MM.1S (cell line): ENCODE measurements around the gene RSPH1.

ENCODE experiments used
- DNase-seq: peaks from one replicate; pipeline ENCODE4 v3.0.0-alpha.2; 2015
- H2AFZ ChIP-seq: fragments of 300-600 bp; sonication (generic); 2 replicates; pipeline ENCODE4 v1.6.0; 2016; ENCODE audit warnings: antibody characterized with exemption, low read length
- H3F3A ChIP-seq: fragments of 300-600 bp; sonication (generic); 2 replicates; pipeline ENCODE4 v1.6.1; 2016; ENCODE audit warnings: mild to moderate bottlenecking, antibody characterized with exemption, low read length, moderate library complexity, mixed read lengths; ENCODE audit not compliant: insufficient read depth
- H3K27ac ChIP-seq: fragments of 300-600 bp; sonication (generic); 2 replicates; pipeline ENCODE4 v1.5.1; 2016; ENCODE audit warnings: mild to moderate bottlenecking, low read length
- H3K27me3 ChIP-seq: fragments of 300-600 bp; sonication (generic); replicated peaks from 2 replicates; pipeline ENCODE4 v1.6.0; 2016; ENCODE audit warnings: low read length; ENCODE audit not compliant: insufficient read depth
- H3K36me3 ChIP-seq: fragments of 300-600 bp; sonication (generic); replicated peaks from 2 replicates; pipeline ENCODE4 v1.6.1; 2016; ENCODE audit warnings: mild to moderate bottlenecking, low read length, mixed read lengths; ENCODE audit not compliant: insufficient read depth
- H3K4me1 ChIP-seq: fragments of 300-600 bp; sonication (generic); 2 replicates; pipeline ENCODE4 v1.6.1; 2016; ENCODE audit warnings: low read length, mixed read lengths
- H3K4me2 ChIP-seq: fragments of 300-600 bp; sonication (generic); 2 replicates; pipeline ENCODE4 v1.6.0; 2016; ENCODE audit warnings: low read depth, low read length
- H3K4me3 ChIP-seq: fragments of 300-600 bp; sonication (generic); 2 replicates; pipeline ENCODE4 v1.5.1; 2016; ENCODE audit warnings: low read length, mixed read lengths
- H3K79me2 ChIP-seq: fragments of 300-600 bp; sonication (generic); 2 replicates; pipeline ENCODE4 v1.6.1; 2016; ENCODE audit warnings: mixed run types, low read length, mixed read lengths
- H3K9ac ChIP-seq: fragments of 300-600 bp; sonication (generic); 2 replicates; pipeline ENCODE4 v1.6.1; 2016; ENCODE audit warnings: low read length, mixed read lengths
- H3K9me2 ChIP-seq: fragments of 300-600 bp; sonication (generic); replicated peaks from 2 replicates; pipeline ENCODE4 v1.6.1; 2016; ENCODE audit warnings: mild to moderate bottlenecking, low read length, mixed read lengths; ENCODE audit not compliant: insufficient read depth
- H3K9me3 ChIP-seq: fragments of 300-600 bp; sonication (generic); replicated peaks from 2 replicates; pipeline ENCODE4 v1.6.1; 2016; ENCODE audit warnings: mild to moderate bottlenecking, low read length, mixed read lengths; ENCODE audit not compliant: insufficient read depth
- H4K20me1 ChIP-seq: fragments of 300-600 bp; sonication (generic); 2 replicates; pipeline ENCODE4 v1.6.1; 2016; ENCODE audit warnings: mild to moderate bottlenecking, low read length, moderate library complexity, mixed read lengths; ENCODE audit not compliant: insufficient read depth
- CTCF ChIP-seq: fragments of 300-600 bp; sonication (generic); IDR thresholded peaks from 2 replicates; pipeline ENCODE4 v1.5.1; 2016; ENCODE audit warnings: antibody characterized with exemption, low read length, mixed read lengths
- EZH2 ChIP-seq: fragments of 300-600 bp; sonication (generic); optimal IDR thresholded peaks from 2 replicates; pipeline ENCODE3; 2017; ENCODE audit warnings: low read depth, mild to moderate bottlenecking, antibody characterized with exemption, low read length, mixed read lengths
- EZH2phosphoT487 ChIP-seq: fragments of 300-600 bp; sonication (generic); IDR thresholded peaks from 2 replicates; pipeline ENCODE4 v1.6.1; 2018; ENCODE audit warnings: antibody characterized with exemption, low read length

RSPH1 gene

GRCh38 chr21:42436914-42437313, 59.1 kb downstream of the RSPH1 start:
- DNase-seq = no peak
- no peak overlapping the region for H3K27ac ChIP-seq
- H4K20me1 ChIP-seq = no peaks in the 10 kb centered on the region
- no peaks in the 10 kb centered on the region for H3K9me2 ChIP-seq
- no peak overlapping the region for H2AFZ ChIP-seq
- H3K4me1 ChIP-seq = no peaks in the 10 kb centered on the region
- no peaks in the 10 kb centered on the region for H3K36me3 ChIP-seq
- TF ChIP-seq CTCF (no peak), EZH2phosphoT487 (no peak), EZH2 (no peak)
- no peak overlapping the region for H3K4me2 ChIP-seq
- no peak overlapping the region for H3K9ac ChIP-seq
- H3K79me2 ChIP-seq = no peaks in the 10 kb centered on the region
- no peaks in the 10 kb centered on the region for H3K9me3 ChIP-seq
- H3F3A ChIP-seq = no peaks in the 10 kb centered on the region
- no peak overlapping the region for H3K4me3 ChIP-seq
- H3K27me3 ChIP-seq = peaks cover 99% of the 10 kb centered on the region

DNA sequence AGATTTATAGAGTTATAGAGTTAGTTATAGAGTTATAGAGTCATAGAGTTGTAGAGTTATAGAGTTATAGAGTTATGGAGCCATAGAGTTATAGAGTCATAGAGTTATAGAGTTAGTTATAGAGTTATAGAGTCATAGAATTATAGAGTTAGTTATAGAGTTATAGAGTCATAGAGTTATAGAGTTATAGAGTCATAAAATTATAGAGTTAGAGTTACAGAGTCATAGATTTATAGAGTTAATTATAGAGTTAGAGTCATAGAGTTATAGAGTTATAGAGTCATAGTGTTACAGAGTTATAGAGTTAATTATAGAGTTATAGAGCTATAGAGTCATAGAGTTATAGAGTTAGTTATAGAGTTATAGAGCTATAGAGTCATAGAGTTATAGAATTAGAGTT, 60.2 kb downstream of the RSPH1 start:
- Histone ChIP-seq H3K9ac (no peak overlapping the region), H3K4me2 (no peak overlapping the region), H3K27me3 (peaks cover 99% of the 10 kb centered on the region), H3K79me2 (no peaks in the 10 kb centered on the region), H3K27ac (no peak overlapping the region), H2AFZ (no peak overlapping the region), H3K9me2 (no peaks in the 10 kb centered on the region), H3F3A (no peaks in the 10 kb centered on the region), H3K36me3 (no peaks in the 10 kb centered on the region), H3K4me1 (no peaks in the 10 kb centered on the region), H3K4me3 (no peak overlapping the region), H3K9me3 (no peaks in the 10 kb centered on the region), H4K20me1 (no peaks in the 10 kb centered on the region)
- DNase-seq = no peak
- no peak for TF ChIP-seq EZH2phosphoT487
- no peak for TF ChIP-seq EZH2
- no peak for TF ChIP-seq CTCF

DNA sequence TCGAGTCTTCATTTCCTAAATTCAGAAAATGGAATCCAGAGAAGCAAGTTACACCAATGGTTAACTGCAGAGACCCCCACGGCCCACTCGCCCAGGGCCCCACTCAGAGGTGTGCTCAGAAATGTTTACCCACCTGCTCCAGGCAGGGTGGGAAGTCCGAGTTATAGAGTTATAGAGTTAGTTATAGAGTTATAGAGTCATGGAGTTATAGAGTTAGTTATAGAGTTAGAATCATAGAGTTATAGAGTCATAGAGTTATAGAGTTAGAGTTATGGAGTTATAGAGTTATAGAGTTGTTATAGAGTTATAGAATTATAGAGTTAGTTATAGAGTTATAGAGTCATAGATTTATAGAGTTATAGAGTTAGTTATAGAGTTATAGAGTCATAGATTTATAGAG, 60.6 kb downstream of the RSPH1 start:
- no peaks in the 10 kb centered on the region for H3K79me2 ChIP-seq
- no peaks in the 10 kb centered on the region for H3K9me2 ChIP-seq
- H3K27me3 ChIP-seq = peaks cover 99% of the 10 kb centered on the region
- no peaks in the 10 kb centered on the region for H3F3A ChIP-seq
- no peak overlapping the region for H3K27ac ChIP-seq
- no peak overlapping the region for H3K4me3 ChIP-seq
- H4K20me1 ChIP-seq = no peaks in the 10 kb centered on the region
- no peak overlapping the region for H2AFZ ChIP-seq
- TF ChIP-seq CTCF = no peak
- TF ChIP-seq EZH2phosphoT487 = no peak
- no peak for TF ChIP-seq EZH2
- no peaks in the 10 kb centered on the region for H3K4me1 ChIP-seq
- H3K9ac ChIP-seq = no peak overlapping the region
- no peak for DNase-seq
- H3K36me3 ChIP-seq = no peaks in the 10 kb centered on the region
- H3K9me3 ChIP-seq = no peaks in the 10 kb centered on the region
- no peak overlapping the region for H3K4me2 ChIP-seq
